Right lung (tissue), 5 donors: ENCODE data around the gene POLD4. TPM values are rescaled to one million over a fixed set of nuclear protein-coding genes. Genes with fewer than 3 reads are reported as not detected.
"Not testable (repeated sequence)": the region's sequence is repeated elsewhere in the genome, so short reads cannot be mapped to it uniquely, and the experiment has no call there.

Experiments used
- DNase-seq, 2 donors: peaks; one replicate each; pipeline ENCODE4 v3.0.0-alpha.2; 2013
- polyA plus RNA-seq, 5 donors: library from polyadenylated mRNA; unstranded; fragments of 120-200 nt; gene quantifications; one replicate each; pipeline versions ENCODE4 v1.2.1 to v1.2.3, GENCODE V29; 2013; ENCODE audit warnings: inconsistent platforms in 1 of 5, low replicate concordance in 1 of 5; ENCODE audit not compliant: insufficient read length in 5 of 5, insufficient read depth in 1 of 5

The POLD4 gene
- polyA plus RNA-seq, 5 donors: 21.3 to 40.2 (median 35.8) TPM

DNA sequence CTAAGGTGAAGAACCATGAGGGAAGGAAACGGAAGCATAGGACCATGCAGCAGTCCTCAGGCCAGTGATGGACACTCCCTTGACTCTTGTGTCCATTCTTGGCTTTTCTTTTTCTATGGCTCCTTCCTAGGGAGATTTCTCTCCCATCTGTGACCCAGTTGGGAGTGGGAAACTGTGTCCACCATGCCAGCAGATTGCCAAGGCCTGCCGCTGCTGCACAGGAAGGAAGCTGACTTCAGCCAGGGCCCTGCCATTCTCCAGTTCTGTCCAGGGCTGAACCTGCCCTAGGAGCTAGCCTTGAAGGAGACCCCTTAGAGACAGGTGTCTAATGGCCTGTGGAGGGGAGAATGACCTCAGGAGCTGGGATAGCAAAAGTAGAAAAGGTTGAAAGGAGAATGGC, 32.7 kb downstream of the POLD4 start:
- no peak for DNase-seq

DNA sequence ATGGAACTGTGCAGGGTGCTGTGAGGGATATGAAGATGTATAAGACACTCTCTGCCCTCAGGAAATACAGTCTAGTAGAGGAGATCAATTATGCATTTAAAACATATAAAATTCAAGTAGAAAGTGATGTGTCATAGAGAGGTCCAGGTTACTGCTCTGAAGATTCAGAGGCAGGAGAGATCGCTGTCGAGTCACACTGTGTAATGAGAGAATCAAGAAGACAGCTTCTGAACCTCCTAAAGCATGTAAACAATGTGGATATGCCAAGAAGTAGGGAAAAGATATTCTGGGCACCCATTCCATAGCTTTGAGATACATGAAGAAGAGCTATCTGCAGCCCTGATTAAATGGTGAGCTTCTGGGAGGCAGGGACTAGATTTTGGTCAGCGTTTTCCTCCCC, 33.3 kb downstream of the POLD4 start:
- no peak for DNase-seq

DNA sequence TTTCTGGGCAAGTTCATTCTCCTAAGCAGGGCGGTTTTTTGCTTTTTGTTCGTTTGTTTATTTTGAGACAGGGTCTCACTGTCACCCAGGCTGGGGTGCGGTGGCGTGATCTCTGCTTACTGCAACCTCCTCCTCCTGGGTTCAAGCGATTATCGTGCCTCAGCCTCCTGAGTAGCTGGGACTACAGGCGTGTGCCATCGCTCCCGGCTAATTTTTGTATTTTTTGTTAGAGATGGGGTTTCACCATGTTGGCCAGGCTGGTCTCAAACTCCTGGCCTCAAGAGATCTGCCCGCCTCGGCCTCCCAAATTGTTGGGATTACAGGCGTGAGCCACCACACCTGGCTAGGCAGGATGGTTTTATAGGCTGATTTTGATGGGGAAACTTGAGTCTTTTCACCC, 34.5 kb downstream of the POLD4 start:
- not testable (repeated sequence) for DNase-seq

DNA sequence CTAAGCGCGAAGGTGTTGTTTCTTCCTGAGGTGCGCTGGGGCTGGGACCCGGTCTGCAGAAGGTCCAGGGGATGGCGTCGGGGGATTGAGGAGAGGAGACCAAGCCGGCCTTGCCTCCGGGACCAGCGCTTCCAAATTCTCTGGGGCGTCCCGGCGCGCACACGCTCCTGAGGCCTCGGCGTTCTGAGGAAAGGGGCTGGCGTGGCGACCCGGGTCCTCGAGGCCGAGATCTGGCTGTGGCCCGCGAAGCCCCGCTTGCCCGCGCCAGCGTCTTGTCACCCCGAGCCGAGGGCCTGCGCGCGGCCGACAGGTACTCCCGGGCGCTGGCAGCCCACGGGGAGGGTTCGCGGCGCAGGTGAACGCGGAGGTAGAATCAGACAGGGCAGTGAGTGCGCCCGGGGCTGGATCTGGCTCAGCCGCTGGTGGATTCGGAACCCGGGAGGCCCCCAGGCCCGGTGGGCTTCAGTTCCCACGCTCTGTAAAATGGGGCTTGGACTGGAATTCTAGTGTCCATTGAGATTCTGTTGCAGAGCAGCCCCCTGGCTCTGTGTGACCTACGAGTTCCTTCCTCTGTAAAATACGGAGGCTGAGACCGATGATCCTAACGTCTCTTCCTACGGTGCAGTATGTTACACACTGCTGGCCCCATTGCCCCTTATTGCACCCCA, 35.3 kb downstream of the POLD4 start:
- no peak for DNase-seq

DNA sequence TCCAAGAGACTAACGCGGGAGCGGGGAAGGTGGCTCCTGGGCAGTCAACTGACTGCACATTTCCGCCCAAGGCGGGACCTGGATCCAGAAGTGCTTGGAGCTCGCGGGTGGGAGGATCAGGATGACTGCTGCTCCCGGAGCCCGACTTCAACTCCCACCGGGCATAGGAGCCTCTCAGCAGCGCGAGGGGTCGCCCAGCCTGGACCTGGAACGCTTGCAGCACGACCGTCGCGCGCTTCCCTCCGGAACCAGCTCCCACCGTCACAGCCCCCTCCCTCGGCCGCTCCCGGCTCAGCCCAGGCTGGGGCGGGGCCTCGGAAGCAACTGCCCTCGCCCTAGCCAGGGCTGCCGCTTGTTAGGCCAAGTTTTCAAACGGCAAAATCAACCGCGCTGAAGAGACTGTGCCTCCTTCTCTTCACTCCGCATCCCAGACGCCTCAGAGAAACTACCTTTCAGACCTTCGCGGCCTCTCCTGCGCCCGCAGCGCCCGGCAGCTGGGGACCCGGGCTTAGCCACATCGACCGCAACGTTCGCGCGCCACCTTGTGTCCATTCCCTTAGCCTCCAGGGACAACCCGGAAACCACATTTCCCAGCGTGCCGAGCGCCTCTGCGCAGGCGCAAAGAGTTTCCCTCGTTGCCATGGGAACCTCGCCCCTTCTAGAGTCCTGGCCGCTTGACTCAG, 36.0 kb downstream of the POLD4 start:
- DNase-seq: peak; percentile 96 to 97

DNA sequence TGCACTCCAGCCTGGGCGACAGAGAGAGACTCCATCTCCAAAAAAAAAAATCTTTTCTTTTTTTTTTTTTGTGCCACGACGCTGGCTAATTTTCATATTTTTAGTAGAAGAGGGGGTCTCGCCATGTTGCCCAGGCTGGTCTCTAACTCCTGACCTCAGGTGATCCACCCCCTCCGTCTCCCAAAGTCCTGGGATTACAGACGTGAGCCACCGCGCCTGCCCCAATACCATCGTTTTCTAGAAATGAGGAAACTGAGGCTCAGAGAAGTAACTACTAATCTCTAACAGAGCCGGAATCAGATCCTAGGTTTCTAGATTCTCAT, 36.5 kb downstream of the POLD4 start:
- no peak for DNase-seq

DNA sequence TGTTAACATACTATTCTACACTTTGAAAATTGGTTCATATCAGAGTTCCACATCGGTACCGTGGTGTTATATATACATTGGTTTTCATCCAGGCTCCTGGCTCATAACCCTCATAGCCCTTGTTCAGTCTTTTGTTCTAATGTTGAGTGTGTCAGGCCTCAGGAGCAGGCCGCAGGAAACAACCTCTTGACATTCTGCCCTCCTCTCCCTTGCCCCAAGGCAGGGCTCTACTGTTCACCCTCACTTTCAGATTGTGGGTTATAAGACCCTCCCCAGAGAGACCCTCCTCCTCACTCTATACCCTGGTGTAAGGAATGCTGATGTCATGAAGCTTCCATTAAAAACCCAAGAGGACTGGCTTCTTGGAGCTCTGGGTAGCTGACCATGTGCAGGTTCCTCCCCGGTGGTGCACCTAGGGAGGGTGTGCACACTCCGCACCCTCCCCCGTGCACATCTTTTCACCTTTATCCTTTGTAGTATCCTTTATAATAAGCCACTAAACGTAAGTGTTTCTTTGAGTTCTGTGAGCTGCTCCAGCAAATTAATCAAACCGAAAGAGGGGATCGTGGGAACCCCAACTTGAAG, 37.9 kb downstream of the POLD4 start:
- DNase-seq: no peak

DNA sequence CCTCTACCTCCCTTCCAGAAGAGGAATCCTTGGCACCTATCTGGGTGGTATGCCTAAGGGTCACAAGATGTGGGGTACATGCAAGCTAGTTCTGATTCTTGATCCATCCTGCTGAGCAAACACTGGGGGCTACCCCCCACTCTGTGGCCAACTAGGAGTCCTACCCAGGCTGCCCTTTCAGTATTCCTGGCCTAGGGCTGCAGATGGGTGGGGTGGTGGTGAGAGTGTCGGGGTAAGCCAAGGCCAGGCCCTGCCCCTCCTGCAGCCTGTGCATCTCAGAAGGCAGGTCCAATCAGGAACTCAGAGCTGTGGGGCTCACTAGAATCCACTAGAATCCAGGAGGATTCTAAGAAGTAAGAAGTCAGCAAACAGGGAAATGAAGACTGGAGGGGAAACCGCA, 39.1 kb downstream of the POLD4 start:
- no peak for DNase-seq

DNA sequence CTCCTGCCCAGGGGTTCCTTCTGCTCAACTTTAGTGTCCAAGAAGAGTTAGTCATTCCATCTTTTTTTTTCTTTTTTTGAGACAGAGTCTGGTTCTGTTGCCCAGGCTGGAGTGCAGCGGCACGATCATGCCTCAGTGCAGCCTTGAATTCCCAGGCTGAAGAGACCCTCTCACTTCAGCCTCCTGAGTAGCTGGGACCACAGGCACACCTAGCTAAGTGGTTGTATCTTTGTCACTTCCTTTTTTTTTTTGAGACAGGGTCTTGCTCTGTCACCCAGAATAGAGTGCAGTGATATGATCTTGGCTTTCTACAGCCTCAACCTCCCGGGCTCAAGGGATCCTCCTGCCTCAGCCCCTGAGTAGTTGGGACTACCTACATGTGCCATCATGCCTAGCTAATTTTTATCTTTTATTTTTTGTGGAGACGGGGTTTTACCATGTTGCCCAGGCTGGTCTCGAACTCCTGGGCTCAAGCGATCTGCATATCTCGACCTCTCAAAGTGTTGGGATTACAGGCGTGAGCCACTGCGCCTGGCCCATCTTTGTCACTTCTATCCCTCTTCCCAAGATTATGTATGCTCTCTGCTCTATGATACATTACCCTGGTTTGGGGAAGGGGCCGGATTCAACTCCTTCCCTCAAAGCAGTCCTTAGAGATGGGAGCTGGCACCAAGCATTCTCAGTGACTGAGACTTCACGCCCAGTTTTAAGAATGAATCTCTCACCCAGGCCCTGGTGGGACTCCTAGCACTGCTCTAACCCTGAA, 40.0 kb downstream of the POLD4 start:
- DNase-seq: no peak

DNA sequence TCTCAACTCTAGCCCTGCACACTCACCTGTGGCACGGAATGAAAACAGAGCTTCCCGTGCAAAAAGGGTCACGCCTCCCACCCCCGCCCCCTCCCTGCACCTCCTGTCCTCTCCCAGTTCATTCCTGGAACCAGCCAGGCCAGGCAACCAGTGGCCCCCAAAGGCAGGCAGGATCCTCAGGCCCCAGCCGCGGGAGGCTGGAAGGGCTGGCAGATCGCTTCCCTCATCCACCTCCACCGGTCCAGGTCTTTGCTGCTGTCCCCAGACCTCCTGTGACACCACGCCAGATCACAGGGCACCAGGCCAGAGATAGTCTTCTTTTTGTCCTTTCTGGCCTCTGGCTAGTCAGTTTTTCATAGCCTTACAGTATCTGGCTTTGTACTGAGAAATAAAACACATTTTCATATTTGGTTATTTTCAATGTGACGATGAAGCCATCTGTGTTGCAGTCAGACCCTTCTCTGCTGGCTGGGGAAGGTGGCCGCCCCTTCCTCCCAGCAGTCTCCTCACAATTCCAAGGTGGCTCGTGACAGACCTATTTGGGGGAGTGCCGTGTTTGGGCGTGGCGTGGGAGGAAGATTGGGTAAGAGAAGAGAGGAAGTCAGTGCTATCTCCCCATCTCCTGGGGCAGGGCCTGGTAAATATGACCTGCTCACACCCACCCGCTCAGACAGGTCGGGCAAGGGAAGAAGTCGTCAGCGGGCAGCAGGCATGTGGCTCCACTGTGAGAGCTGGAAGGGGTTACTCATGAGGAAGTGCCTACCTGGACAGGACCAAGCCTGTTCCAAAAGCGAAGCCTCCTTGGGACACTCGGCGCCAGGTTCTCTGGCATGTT, 40.9 kb downstream of the POLD4 start:
- DNase-seq: no peak

DNA sequence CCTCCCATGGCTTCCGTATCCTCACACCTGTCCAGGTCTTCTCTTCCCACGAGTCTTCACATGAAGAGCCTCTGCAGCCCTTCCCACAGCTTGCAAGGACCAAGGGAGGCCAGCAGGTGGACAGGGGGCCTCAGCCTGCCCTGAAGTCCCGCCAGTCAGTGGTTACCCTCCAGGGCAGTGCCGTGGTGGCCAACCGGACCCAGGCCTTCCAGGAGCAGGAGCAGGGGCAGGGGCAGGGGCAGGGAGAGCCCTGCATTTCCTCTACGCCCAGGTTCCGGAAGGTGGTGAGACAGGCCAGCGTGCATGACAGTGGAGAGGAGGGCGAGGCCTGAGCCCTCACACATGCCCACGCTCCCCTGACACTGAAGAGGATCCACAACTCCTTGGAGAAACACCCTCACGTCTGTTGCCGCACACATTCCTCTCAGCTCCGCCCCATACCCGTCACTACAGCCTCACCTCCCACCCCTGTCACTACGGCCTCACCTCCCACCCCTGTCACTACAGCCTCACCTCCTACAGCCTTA, 41.7 kb downstream of the POLD4 start:
- no peak for DNase-seq

DNA sequence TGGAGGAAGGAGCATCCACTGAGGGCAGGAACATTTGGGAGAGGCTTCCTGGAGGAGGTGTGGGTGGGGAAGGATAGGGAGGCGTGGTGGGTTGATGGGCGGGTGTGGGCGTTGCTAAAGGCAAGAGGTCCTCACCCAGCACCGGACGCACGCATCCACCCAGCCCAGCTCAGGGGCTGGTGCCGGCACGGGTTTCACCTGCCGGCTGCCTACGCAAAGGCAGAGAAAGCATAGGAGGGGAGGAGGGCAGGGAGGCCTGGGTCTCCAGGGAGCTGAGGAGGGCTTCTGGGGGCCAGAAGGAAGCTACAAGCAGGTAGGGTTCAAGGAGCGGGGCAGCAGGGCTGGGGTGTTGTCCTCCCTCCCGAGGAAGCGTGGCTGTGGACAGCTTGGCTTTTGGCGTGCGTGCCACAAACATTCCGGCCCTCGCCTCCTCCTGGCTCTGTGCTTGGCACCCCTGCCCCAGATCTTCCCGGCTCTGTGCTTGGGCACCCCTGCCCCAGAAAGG, 42.2 kb downstream of the POLD4 start:
- no peak for DNase-seq

DNA sequence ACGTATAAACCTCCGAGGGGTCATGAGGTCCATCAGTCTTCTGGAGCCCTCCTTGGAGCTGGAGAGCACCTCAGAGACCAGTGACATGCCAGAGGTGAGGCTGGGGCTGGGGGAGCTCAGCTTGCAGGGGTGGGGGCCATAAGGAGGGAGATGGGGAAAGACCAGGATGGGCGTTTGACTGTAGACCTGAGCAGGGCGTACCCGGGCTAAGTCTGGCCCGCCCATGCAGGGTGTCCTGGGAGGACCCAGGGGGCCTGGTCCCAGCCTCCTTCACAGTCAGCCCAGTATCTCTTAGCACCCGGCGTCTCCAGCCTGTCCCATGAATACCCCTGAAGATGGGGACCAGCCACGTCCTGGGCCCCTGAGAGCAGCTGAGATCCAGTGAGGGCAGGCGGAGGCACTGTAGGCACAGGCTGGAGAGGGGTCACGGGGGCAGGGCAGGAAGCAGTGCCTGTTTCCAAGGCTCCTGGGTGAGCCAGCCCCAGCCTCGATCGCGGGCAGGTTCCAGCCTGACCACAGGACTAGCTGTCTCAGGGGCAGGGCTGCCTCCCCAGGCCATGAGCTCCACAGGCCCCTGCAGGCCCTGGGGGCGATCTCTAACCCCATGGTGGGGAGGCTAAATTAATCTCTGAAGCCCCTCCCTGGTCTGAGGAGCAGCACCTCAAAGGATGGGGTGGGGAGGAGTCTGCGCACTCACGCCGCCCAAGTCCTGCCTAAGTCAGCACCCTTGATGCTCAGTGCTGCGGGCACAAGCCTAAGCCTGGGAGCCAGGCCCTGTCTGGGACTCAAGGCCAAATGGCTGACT, 42.9 kb downstream of the POLD4 start:
- DNase-seq: no peak

DNA sequence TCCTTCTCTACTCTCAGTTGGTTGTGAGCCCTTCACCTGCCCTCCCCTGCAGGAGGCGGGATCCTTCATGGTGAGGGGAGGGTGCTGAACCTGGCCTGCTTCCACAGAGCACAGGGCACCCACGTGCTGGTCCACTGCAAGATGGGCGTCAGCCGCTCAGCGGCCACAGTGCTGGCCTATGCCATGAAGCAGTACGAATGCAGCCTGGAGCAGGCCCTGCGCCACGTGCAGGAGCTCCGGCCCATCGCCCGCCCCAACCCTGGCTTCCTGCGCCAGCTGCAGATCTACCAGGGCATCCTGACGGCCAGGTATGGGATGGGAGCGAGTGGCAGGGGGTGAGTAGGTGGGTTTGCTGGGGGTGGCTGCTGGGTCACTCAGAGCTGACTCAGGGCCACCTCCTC, 43.7 kb downstream of the POLD4 start:
- no peak for DNase-seq

DNA sequence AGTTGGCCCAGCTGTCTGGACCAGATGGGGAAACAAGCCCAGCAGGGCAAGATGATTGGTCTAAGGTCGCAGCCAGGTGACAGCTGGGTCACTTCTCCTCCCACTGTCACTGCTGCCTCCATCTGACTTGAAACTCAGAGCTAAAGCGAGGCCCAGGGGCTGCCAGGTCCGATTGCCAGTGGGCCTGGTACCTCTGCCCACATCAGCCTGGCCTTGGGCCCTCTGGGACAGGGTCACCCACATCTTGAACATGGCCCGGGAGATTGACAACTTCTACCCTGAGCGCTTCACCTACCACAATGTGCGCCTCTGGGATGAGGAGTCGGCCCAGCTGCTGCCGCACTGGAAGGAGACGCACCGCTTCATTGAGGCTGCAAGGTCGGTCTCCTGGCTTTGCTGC, 44.2 kb downstream of the POLD4 start:
- DNase-seq: no peak

DNA sequence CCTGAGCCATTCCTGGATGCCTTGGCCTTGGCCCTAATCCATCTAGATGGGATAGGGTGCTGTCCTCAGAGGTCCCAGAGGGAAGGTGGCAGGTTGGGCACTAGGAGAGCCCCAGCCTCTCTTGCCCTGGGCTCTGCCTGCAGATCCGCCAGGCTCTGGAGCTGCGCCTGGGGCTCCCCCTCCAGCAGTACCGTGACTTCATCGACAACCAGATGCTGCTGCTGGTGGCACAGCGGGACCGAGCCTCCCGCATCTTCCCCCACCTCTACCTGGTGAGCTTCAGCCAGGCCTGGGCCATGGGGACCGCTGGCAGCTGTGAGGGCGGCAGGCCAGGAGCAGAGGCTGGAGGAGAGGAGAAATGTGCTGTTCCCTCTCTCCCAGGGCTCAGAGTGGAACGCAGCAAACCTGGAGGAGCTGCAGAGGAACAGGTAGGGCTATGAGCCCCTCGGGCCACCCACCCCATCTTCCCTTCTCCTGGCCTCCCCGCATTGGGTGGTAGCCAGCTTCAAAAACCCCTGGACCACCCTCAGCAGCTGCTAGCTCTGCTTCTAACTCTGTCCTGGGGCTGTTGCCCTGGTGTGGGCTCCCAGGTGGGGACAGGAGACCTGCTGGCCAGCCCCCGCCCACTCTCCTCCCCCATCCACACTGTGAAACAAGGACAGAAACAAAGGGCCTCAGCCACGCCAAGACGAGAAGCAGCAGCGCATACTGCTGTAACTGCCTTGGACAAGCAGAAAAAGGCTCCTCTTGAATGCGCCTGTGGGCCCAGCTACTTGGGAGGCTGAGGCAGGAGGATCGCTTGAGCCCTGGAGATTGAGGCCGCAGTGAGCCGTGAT, 45.1 kb downstream of the POLD4 start:
- DNase-seq: no peak

DNA sequence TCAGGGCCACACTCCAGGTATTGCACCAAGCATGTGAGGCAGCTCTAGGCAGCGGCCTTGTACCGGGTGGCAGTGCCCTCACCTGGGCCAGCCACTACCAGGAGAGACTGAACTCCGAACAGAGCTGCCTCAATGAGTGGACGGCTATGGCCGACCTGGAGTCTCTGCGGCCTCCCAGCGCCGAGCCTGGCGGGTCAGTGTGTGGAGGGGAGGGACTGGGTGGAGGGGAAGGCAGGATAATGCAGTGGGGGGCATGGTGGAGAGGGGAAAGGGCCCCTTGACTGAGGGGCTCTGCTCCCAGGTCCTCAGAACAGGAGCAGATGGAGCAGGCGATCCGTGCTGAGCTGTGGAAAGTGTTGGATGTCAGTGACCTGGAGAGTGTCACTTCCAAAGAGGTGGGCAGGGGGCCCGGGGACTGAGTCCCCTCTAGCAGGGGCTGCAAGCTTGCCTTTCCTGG, 45.8 kb downstream of the POLD4 start:
- DNase-seq: no peak

DNA sequence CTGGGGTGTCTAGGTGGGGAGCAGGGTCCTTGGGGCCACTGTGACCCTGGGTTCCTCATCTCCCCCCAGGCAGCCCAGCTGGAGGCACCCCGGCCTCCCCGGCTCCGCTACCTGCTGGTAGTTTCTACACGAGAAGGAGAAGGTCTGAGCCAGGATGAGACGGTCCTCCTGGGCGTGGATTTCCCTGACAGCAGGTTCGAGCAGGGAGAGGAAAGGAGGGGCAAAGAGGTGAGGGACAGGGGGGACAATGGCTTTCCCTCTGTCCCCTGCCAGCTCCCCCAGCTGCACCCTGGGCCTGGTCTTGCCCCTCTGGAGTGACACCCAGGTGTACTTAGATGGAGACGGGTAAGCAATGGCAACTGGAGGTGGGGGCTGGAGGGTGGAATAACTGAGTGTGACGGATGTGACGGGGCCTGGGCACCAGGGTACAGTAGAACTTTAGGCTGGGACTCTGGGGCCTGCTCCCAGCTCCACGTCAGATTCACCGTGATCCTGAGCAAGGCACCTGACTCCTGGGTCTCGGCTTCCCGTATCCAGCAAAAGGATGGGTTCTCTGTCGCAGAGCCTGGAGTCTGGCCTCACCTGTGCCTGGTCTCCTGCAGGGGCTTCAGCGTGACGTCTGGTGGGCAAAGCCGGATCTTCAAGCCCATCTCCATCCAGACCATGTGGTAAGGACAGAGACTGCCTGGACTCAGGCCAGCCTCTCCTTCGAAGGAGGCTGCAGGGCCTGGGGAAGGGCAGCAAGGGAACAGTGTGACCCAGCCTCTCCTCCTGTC, 46.4 kb downstream of the POLD4 start:
- no peak for DNase-seq
